Heart left ventricle (tissue), 16 donors: ENCODE results near the gene USP6. TPM values are rescaled to one million over a fixed set of nuclear protein-coding genes. Genes with fewer than 3 reads are reported as not detected.

ENCODE experiments used
- ATAC-seq, 4 donors: fragments of 200-7000 bp; cut with Tn5 transposase; one replicate each; pipeline ENCODE4 v1.9.1; 2020 to 2022; ENCODE audit warnings: moderate library complexity in 4 of 4, mild to moderate bottlenecking in 3 of 4, moderate number of reproducible peaks in 1 of 4
- DNase-seq, 5 donors: peaks; one replicate each; pipeline ENCODE4 v3.0.0-alpha.2; 2020
- H3K27ac ChIP-seq, 12 donors: fragments of 200-600 bp; sonication (generic) in 4 of 12; one replicate each; pipeline versions ENCODE4 v1.5.0 to v1.8.0; 2016 to 2022; ENCODE audit warnings: mild to moderate bottlenecking in 2 of 12
- H3K27me3 ChIP-seq, 9 donors: fragments of 200-600 bp; sonication (generic) in 2 of 9; one replicate each; pipeline versions ENCODE4 v1.5.1 to v1.8.0; 2016 to 2022; ENCODE audit warnings: mild to moderate bottlenecking in 3 of 9
- H3K36me3 ChIP-seq, 9 donors: fragments of 200-600 bp; sonication (generic) in 2 of 9; one replicate each; pipeline versions ENCODE4 v1.5.0 to v1.8.0; 2018 to 2022; ENCODE audit warnings: mild to moderate bottlenecking in 2 of 9
- H3K4me1 ChIP-seq, 12 donors: fragments of 200-600 bp; sonication (generic) in 4 of 12; one replicate each; pipeline versions ENCODE4 v1.5.0 to v1.8.0; 2016 to 2022; ENCODE audit warnings: mild to moderate bottlenecking in 3 of 12
- H3K4me3 ChIP-seq, 12 donors: fragments of 200-600 bp; sonication (generic) in 4 of 12; one replicate each; pipeline versions ENCODE4 v1.5.0 to v1.8.0; 2017 to 2022; ENCODE audit warnings: mild to moderate bottlenecking in 9 of 12, moderate library complexity in 4 of 12
- H3K9me3 ChIP-seq, 12 donors: fragments of 200-600 bp; sonication (generic) in 4 of 12; one replicate each; pipeline versions ENCODE4 v1.5.0 to v1.8.0; 2016 to 2022; ENCODE audit warnings: mild to moderate bottlenecking in 1 of 12
- POLR2A ChIP-seq, 2 donors: fragments of 450-650 bp; IDR thresholded peaks; one replicate each; pipeline ENCODE4 v1.6.1; 2017; ENCODE audit warnings: antibody characterized with exemption in 2 of 2, mild to moderate bottlenecking in 2 of 2, moderate library complexity in 2 of 2
- WGBS, 4 donors: extraction: QIAGEN DNeasy Blood & Tissue Kit in 2 of 4; methylation state at CpG; one replicate each; pipeline versions ENCODE4 v1.1.5 to v1.1.7; 2013 to 2018; 5-methylcytosine and 5-hydroxymethylcytosine counted together
- intact Hi-C, 10 donors: fragments of 100-400 bp; cut with DNase I; formaldehyde crosslinking; loops; one replicate each; pipeline versions ENCODE4 v1.11.1 to v1.14.2; 2022
- polyA plus RNA-seq, 2 donors: library from polyadenylated mRNA; stranded (reverse); fragments of 200-250 nt; gene quantifications; one replicate each; pipeline ENCODE4 v1.2.3, GENCODE V29; 2013
- total RNA-seq, 9 donors: library from RNA; depleted of rRNA in 2 of 9; stranded (reverse); fragments of >200 nt in 2 of 9; fragmentation: NEBNext Ultra II Directional in 3 of 9; extraction: Animal tissue kit (Norgen Biotek cat#: 25700) in 3 of 9; gene quantifications; one replicate each; pipeline versions ENCODE4 v1.1.0 to v1.2.4, GENCODE V29; 2016 to 2023
- TF ChIP-seq, protein P1 (sequence below), 12 donors: fragments of 200-600 bp; sonication (generic) in 4 of 12; IDR thresholded peaks; one replicate each; pipeline versions ENCODE4 v1.5.0 to v1.8.0; 2018 to 2022; ENCODE audit warnings: antibody characterized with exemption in 12 of 12, mild to moderate bottlenecking in 5 of 12
- donor health status: ischemic (EF 13 %, LVEDD 7.1; RV severe dilation, severe dysfunction).
- donor health status: healthy with polysubstance abuse.
- donor health status: DM: no; HTN: yes; CAD: no.
- donor health status: DM: no; HTN: no; CAD: no.
- donor health status: ischemic (EF 25% LVEDD 6.9; RV normal size, moderate dysfunction).
- donor health status: ischemic (EF 25% LVEDD 5.7; RV mildly dilated, moderate dysfunction).
- donor health status: healthy.
- donor health status: DM: yes; HTN: yes; CAD: no.
- donor health status: ischemic (EF 35%, LVEDD 5.7; RV mildly dilated, moderate dysfunction).
- donor health status: nonischemic (EF 11% LVEDD 7.7; RV severe dilation, severe dysfunction).
- donor health status: DM: yes; HTN: yes; CAD: no.
- donor health status: PGD.
- donor health status: ischemic (EF 29% LVEDD 5.4; RV normal size, mild dysfunction).
- donor health status: nonischemic (EF 23%, LVEDD 6.1; RV moderate dilation, normal function).

USP6 gene
- total and polyA plus RNA-seq, 11 donors = 0.01 to 1.6 (median 0.07) TPM; not detected in 2

DNA sequence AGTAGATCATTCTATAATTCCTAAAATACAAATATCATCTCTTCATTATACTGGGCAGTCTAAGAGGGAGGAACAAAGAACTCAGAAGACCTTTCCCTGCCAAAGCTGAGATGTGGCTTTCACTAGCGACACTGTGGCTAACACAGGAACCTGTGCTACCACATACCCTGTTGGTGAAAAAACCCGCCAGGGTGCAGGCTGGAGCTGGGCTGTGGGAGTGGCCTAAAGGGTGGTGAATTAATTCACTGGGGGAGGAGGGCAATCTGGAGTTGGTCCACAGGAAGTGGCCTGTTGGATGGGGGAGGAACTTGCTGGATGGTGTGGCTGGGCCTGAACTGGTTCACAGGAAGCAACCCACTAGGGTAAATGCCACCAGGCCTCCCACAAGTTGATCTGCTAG is 68.5 kb downstream of the USP6 start:
- Histone ChIP-seq H3K4me1 (no peaks in the 10 kb centered on the region), H3K27me3 (no peaks in the 10 kb centered on the region), H3K9me3 (peaks cover 14 to 100% (median 83%) of the 10 kb centered on the region in 12 donors), H3K27ac (no peak overlapping the region), H3K36me3 (peaks cover 0 to 67% (median 6%) of the 10 kb centered on the region in 9 donors), H3K4me3 (no peak overlapping the region)
- ATAC-seq (peak in 1 of 4 donors; percentile 20), DNase-seq (no peak)
- no peak for TF ChIP-seq POLR2A (IDR thresholded peaks at IDR 0.05)
- TF ChIP-seq, protein P1, sequence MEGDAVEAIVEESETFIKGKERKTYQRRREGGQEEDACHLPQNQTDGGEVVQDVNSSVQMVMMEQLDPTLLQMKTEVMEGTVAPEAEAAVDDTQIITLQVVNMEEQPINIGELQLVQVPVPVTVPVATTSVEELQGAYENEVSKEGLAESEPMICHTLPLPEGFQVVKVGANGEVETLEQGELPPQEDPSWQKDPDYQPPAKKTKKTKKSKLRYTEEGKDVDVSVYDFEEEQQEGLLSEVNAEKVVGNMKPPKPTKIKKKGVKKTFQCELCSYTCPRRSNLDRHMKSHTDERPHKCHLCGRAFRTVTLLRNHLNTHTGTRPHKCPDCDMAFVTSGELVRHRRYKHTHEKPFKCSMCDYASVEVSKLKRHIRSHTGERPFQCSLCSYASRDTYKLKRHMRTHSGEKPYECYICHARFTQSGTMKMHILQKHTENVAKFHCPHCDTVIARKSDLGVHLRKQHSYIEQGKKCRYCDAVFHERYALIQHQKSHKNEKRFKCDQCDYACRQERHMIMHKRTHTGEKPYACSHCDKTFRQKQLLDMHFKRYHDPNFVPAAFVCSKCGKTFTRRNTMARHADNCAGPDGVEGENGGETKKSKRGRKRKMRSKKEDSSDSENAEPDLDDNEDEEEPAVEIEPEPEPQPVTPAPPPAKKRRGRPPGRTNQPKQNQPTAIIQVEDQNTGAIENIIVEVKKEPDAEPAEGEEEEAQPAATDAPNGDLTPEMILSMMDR (IDR thresholded peaks at IDR 0.05) = no peak
- WGBS, 4 donors = 91 to 100% (median 97%) methylated on average over 2 of the region's 2 CpGs
- intact Hi-C loops = no loop called here

DNA sequence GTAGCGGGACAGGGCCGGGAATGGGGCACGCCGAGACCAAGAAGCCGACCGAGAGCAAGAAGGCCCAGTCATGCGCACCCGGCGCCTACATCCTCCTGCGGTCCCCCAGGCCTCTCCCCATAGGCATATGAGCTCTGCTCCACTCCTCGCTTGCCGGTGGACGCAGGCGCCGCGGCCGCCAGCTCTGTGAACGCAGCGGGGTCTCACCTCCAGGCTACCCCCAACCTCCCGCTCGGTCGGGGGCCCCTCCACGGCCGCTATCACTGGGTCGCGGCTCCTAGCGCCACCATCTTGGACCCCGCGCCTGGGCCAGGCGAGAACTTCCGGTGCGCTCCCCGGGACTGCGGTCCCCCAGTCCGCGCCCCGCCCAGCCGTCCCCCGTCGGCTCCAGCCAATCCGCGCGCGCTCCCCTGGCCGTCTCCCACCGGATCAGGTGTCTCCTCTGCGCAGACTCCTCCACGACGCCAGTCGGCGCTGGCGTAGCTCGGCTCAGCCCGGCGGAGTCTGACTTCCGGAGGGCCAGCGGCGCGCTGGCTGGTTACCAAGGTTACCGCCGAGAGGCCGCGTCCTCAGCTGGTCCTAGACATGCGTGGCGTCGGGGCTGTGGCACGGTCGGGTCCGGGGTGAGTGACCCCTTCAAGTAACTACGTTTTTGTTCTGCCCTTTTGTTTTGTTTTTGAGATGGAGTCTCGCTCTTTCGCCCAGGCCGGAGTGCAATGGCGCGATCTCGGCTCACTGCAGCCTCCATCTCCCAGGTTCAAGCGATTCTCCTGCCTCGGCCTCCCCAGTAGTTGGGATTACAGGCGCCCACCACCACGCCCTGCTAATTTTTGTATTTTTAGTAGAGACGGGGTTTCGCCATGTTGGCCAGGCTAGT is 75.9 kb downstream of the USP6 start, which contains the start of gene ZNF594:
Gene ZNF594 (minus strand): TSS at position 328 of the 877 bp plus-strand sequence. CDS start 7,612 bp downstream, outside the sequence.
- DNase-seq (peak; percentile 96 to 99 (median 98)), ATAC-seq (peak; percentile 98 to 100 (median 100))
- intact Hi-C loops = loop anchor here in 1 of 10 donors (2.0 to 10.0 kb wide), 2 partner anchors 79 to 93 kb away; partner anchors contain the start of gene RABEP1
- H3K27me3 ChIP-seq = no peaks in the 10 kb centered on the region
- H3K27ac ChIP-seq = peak within 1 kb of the TSS; percentile 46 to 90 (median 82)
- H3K4me3 ChIP-seq = peak within 1 kb of the TSS; percentile 65 to 100 (median 87)
- 2 to 11% (median 3%) methylated on average over 30 to 82 of the region's 82 CpGs for WGBS, 4 donors
- peaks cover 0 to 32% (median 2%) of the 10 kb centered on the region in 9 donors for H3K36me3 ChIP-seq
- peaks cover 0 to 24% (median 15%) of the 10 kb centered on the region in 12 donors for H3K4me1 ChIP-seq
- TF ChIP-seq, protein P1 (IDR thresholded peaks at IDR 0.05) = peak; percentile 51 to 96 (median 71)
- TF ChIP-seq POLR2A (IDR thresholded peaks at IDR 0.05) = peak; percentile 30 to 73
- peaks cover 0 to 35% (median 15%) of the 10 kb centered on the region in 12 donors for H3K9me3 ChIP-seq

DNA sequence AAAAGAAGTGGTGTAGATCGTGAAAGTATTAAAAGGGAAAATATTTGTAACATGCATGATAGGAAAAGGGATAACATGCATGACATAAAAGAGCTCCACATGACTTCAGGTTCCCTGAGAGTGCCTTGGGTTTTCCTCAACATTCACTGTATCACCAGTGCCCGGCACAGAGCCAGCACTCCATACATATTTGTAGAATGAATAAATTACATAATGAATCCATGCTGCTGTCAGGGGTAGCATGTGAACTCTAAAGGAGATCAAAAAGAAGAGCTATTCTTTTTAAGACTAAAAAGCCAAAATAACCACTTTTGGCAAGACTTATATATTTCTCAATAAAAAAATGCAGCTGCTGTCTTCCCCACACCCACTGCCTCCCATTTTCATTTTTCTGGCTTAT is 78.5 kb downstream of the USP6 start:
- WGBS, 4 donors = 87 to 96% (median 91%) methylated on average over 2 of the region's 2 CpGs
- H3K4me3 ChIP-seq = no peak overlapping the region
- peaks cover 0 to 24% (median 15%) of the 10 kb centered on the region in 12 donors for H3K4me1 ChIP-seq
- intact Hi-C loops = loop anchor here in 1 of 10 donors (10.0 kb wide), 1 partner anchor 90 kb away; the partner anchor contains the start of gene RABEP1
- no peak for TF ChIP-seq POLR2A (IDR thresholded peaks at IDR 0.05)
- TF ChIP-seq, protein P1 (IDR thresholded peaks at IDR 0.05) = no peak
- H3K9me3 ChIP-seq = peaks cover 0 to 9% (median 0%) of the 10 kb centered on the region in 12 donors
- DNase-seq = no peak
- no peak overlapping the region for H3K27ac ChIP-seq
- H3K27me3 ChIP-seq = no peaks in the 10 kb centered on the region
- no peak for ATAC-seq
- H3K36me3 ChIP-seq = peaks cover 0 to 10% (median 2%) of the 10 kb centered on the region in 9 donors

DNA sequence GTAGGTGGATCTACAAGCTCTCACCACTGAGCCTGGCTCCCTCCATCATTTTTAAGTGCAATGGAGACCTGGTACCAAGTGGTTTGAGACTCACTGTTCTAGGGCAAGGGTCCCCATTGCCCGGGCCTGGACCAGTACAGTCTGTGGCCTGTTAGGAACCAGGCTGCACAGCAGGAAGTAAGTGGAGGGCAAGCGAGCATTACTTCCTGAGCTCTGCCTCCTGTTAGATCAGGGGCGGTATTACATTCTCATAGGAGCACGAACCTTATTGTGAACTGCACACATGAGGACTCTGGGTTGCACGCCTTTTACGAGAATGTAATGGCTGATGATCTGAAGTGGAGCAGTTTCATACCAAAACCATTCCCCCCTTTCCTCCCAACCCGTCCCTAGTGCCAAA is 82.6 kb downstream of the USP6 start:
- DNase-seq (no peak), ATAC-seq (no peak)
- no peaks in the 10 kb centered on the region for H3K36me3 ChIP-seq
- no peak overlapping the region for H3K4me3 ChIP-seq
- peaks cover 0 to 5% (median 0%) of the 10 kb centered on the region in 12 donors for H3K4me1 ChIP-seq
- H3K9me3 ChIP-seq = no peaks in the 10 kb centered on the region
- H3K27ac ChIP-seq = no peak overlapping the region
- TF ChIP-seq, protein P1 (IDR thresholded peaks at IDR 0.05) = no peak
- no peak for TF ChIP-seq POLR2A (IDR thresholded peaks at IDR 0.05)
- no peaks in the 10 kb centered on the region for H3K27me3 ChIP-seq
- WGBS, 4 donors = 81 to 93% (median 92%) methylated on average over 7 of the region's 7 CpGs
- intact Hi-C loops = loop anchor here in 2 of 10 donors (5.0 to 10.0 kb wide), 2 partner anchors 39 to 86 kb away; partner anchors contain the start of gene RABEP1 (in 1 of the 2)
